ENCODE data around the gene DCPS.

The DCPS gene

GRCh38 chr11:126329644-126330211 is 25.9 kb downstream of the DCPS start:
- Histone ChIP-seq H3K27ac (ENCODE audit: low read length) (no peak overlapping the region), H3K9ac (ENCODE audit: low read length) (no peak overlapping the region)

GRCh38 chr11:126331286-126331685 is 27.4 kb downstream of the DCPS start:
- Histone ChIP-seq H3K27ac (ENCODE audit: low read length) (no peak overlapping the region), H3K36me3 (ENCODE audit: control insufficient read depth, low read depth, low read length) (no peaks in the 10 kb centered on the region), H3K9ac (ENCODE audit: low read length) (no peak overlapping the region), H3K4me1 (ENCODE audit: control insufficient read depth, low read depth, low read length) (peaks cover 2% of the 10 kb centered on the region), H3K9me3 (ENCODE audit: control insufficient read depth, low read depth, low read length) (no peaks in the 10 kb centered on the region), H3K4me3 (ENCODE audit: low read length) (no peak overlapping the region), H3K27me3 (ENCODE audit: control insufficient read depth, insufficient read depth, low read length) (no peaks in the 10 kb centered on the region)

More at GRCh38 chr11:126329644-126330211, 25.9 kb downstream of the DCPS start:
- no peak overlapping the region for H3K4me3 ChIP-seq (ENCODE audit: low read length)
- H3K9me3 ChIP-seq (ENCODE audit: control insufficient read depth, low read depth, low read length): no peaks in the 10 kb centered on the region
- H3K27me3 ChIP-seq (ENCODE audit: control insufficient read depth, insufficient read depth, low read length): no peaks in the 10 kb centered on the region
- no peaks in the 10 kb centered on the region for H3K36me3 ChIP-seq (ENCODE audit: control insufficient read depth, low read depth, low read length)
- no peaks in the 10 kb centered on the region for H3K4me1 ChIP-seq (ENCODE audit: control insufficient read depth, low read depth, low read length)

- Histone ChIP-seq H3K27ac (ENCODE audit: low read length) (no peak overlapping the region), H3K9ac (ENCODE audit: low read length) (no peak overlapping the region), H3K9me3 (ENCODE audit: control insufficient read depth, low read depth, low read length) (no peaks in the 10 kb centered on the region), H3K4me1 (ENCODE audit: control insufficient read depth, low read depth, low read length) (peaks cover 5% of the 10 kb centered on the region), H3K4me3 (ENCODE audit: low read length) (no peak overlapping the region), H3K27me3 (ENCODE audit: control insufficient read depth, insufficient read depth, low read length) (no peaks in the 10 kb centered on the region), H3K36me3 (ENCODE audit: control insufficient read depth, low read depth, low read length) (no peaks in the 10 kb centered on the region)
Observed at GRCh38 chr11:126332221-126332711, 28.4 kb downstream of the DCPS start.

GRCh38 chr11:126333142-126333541 is 29.3 kb downstream of the DCPS start:
- Histone ChIP-seq H3K27me3 (ENCODE audit: control insufficient read depth, insufficient read depth, low read length) (no peaks in the 10 kb centered on the region), H3K9ac (ENCODE audit: low read length) (no peak overlapping the region), H3K27ac (ENCODE audit: low read length) (no peak overlapping the region), H3K36me3 (ENCODE audit: control insufficient read depth, low read depth, low read length) (no peaks in the 10 kb centered on the region), H3K4me3 (ENCODE audit: low read length) (no peak overlapping the region), H3K9me3 (ENCODE audit: control insufficient read depth, low read depth, low read length) (no peaks in the 10 kb centered on the region), H3K4me1 (ENCODE audit: control insufficient read depth, low read depth, low read length) (peaks cover 5% of the 10 kb centered on the region)

GRCh38 chr11:126334659-126335462 is 31.0 kb downstream of the DCPS start:
- H3K9me3 ChIP-seq (ENCODE audit: control insufficient read depth, low read depth, low read length): no peaks in the 10 kb centered on the region
- no peak overlapping the region for H3K4me3 ChIP-seq (ENCODE audit: low read length)
- no peaks in the 10 kb centered on the region for H3K36me3 ChIP-seq (ENCODE audit: control insufficient read depth, low read depth, low read length)
- no peak overlapping the region for H3K9ac ChIP-seq (ENCODE audit: low read length)
- no peak overlapping the region for H3K27ac ChIP-seq (ENCODE audit: low read length)
- peaks cover 5% of the 10 kb centered on the region for H3K4me1 ChIP-seq (ENCODE audit: control insufficient read depth, low read depth, low read length)
- no peaks in the 10 kb centered on the region for H3K27me3 ChIP-seq (ENCODE audit: control insufficient read depth, insufficient read depth, low read length)

- H3K36me3 ChIP-seq (ENCODE audit: control insufficient read depth, low read depth, low read length): no peaks in the 10 kb centered on the region
- peaks cover 7% of the 10 kb centered on the region for H3K4me1 ChIP-seq (ENCODE audit: control insufficient read depth, low read depth, low read length)
- no peak overlapping the region for H3K27ac ChIP-seq (ENCODE audit: low read length)
Observed at GRCh38 chr11:126335463-126335760, 31.6 kb downstream of the DCPS start.

GRCh38 chr11:126336138-126336541 is 32.3 kb downstream of the DCPS start:
- Histone ChIP-seq H3K36me3 (ENCODE audit: control insufficient read depth, low read depth, low read length) (peaks cover under 1% of the 10 kb centered on the region), H3K4me3 (ENCODE audit: low read length) (no peak overlapping the region), H3K9ac (ENCODE audit: low read length) (no peak overlapping the region), H3K27ac (ENCODE audit: low read length) (no peak overlapping the region), H3K4me1 (ENCODE audit: control insufficient read depth, low read depth, low read length) (peaks cover 11% of the 10 kb centered on the region), H3K9me3 (ENCODE audit: control insufficient read depth, low read depth, low read length) (no peaks in the 10 kb centered on the region), H3K27me3 (ENCODE audit: control insufficient read depth, insufficient read depth, low read length) (no peaks in the 10 kb centered on the region)

More at GRCh38 chr11:126335463-126335760, 31.6 kb downstream of the DCPS start:
- Histone ChIP-seq H3K9ac (ENCODE audit: low read length) (no peak overlapping the region), H3K4me3 (ENCODE audit: low read length) (no peak overlapping the region), H3K27me3 (ENCODE audit: control insufficient read depth, insufficient read depth, low read length) (no peaks in the 10 kb centered on the region), H3K9me3 (ENCODE audit: control insufficient read depth, low read depth, low read length) (no peaks in the 10 kb centered on the region)

GRCh38 chr11:126336671-126337101 is 32.8 kb downstream of the DCPS start:
- Histone ChIP-seq H3K36me3 (ENCODE audit: control insufficient read depth, low read depth, low read length) (peaks cover 3% of the 10 kb centered on the region), H3K9me3 (ENCODE audit: control insufficient read depth, low read depth, low read length) (no peaks in the 10 kb centered on the region), H3K4me1 (ENCODE audit: control insufficient read depth, low read depth, low read length) (peaks cover 11% of the 10 kb centered on the region), H3K27ac (ENCODE audit: low read length) (no peak overlapping the region), H3K27me3 (ENCODE audit: control insufficient read depth, insufficient read depth, low read length) (no peaks in the 10 kb centered on the region), H3K9ac (ENCODE audit: low read length) (no peak overlapping the region), H3K4me3 (ENCODE audit: low read length) (no peak overlapping the region)

GRCh38 chr11:126337126-126337473 is 33.2 kb downstream of the DCPS start:
- H3K27me3 ChIP-seq (ENCODE audit: control insufficient read depth, insufficient read depth, low read length): no peaks in the 10 kb centered on the region
- no peaks in the 10 kb centered on the region for H3K9me3 ChIP-seq (ENCODE audit: control insufficient read depth, low read depth, low read length)
- H3K9ac ChIP-seq (ENCODE audit: low read length): no peak overlapping the region
- peaks cover 11% of the 10 kb centered on the region for H3K4me1 ChIP-seq (ENCODE audit: control insufficient read depth, low read depth, low read length)
- no peak overlapping the region for H3K4me3 ChIP-seq (ENCODE audit: low read length)
- H3K27ac ChIP-seq (ENCODE audit: low read length): no peak overlapping the region
- H3K36me3 ChIP-seq (ENCODE audit: control insufficient read depth, low read depth, low read length): peaks cover 3% of the 10 kb centered on the region

GRCh38 chr11:126337474-126338241 is 33.8 kb downstream of the DCPS start:
- H3K9me3 ChIP-seq (ENCODE audit: control insufficient read depth, low read depth, low read length): no peaks in the 10 kb centered on the region
- no peak overlapping the region for H3K4me3 ChIP-seq (ENCODE audit: low read length)
- peaks cover 11% of the 10 kb centered on the region for H3K4me1 ChIP-seq (ENCODE audit: control insufficient read depth, low read depth, low read length)
- H3K27ac ChIP-seq (ENCODE audit: low read length): no peak overlapping the region
- H3K27me3 ChIP-seq (ENCODE audit: control insufficient read depth, insufficient read depth, low read length): no peaks in the 10 kb centered on the region
- peaks cover 3% of the 10 kb centered on the region for H3K36me3 ChIP-seq (ENCODE audit: control insufficient read depth, low read depth, low read length)
- no peak overlapping the region for H3K9ac ChIP-seq (ENCODE audit: low read length)

GRCh38 chr11:126338346-126339055 is 34.6 kb downstream of the DCPS start:
- Histone ChIP-seq H3K9ac (ENCODE audit: low read length) (no peak overlapping the region), H3K4me1 (ENCODE audit: control insufficient read depth, low read depth, low read length) (peaks cover 11% of the 10 kb centered on the region), H3K36me3 (ENCODE audit: control insufficient read depth, low read depth, low read length) (peaks cover 6% of the 10 kb centered on the region), H3K9me3 (ENCODE audit: control insufficient read depth, low read depth, low read length) (no peaks in the 10 kb centered on the region), H3K4me3 (ENCODE audit: low read length) (no peak overlapping the region), H3K27me3 (ENCODE audit: control insufficient read depth, insufficient read depth, low read length) (no peaks in the 10 kb centered on the region), H3K27ac (ENCODE audit: low read length) (no peak overlapping the region)

Measured in iPS-18a (cell line).